Measurements from ENCODE around the gene DPP6.

The DPP6 gene

GRCh38 chr7:154296443-154296842 is 244.2 kb downstream of the DPP6 start:
- no peak overlapping the region for H3K27ac ChIP-seq (ENCODE audit: poor library complexity, severe bottlenecking)
- no peaks in the 10 kb centered on the region for H3K36me3 ChIP-seq (ENCODE audit: low read depth)
- no peaks in the 10 kb centered on the region for H3K4me1 ChIP-seq (ENCODE audit: insufficient read depth, poor library complexity, severe bottlenecking)
- no peak for ATAC-seq (ENCODE audit: low read depth)
- H3K9me3 ChIP-seq (ENCODE audit: severe bottlenecking): no peaks in the 10 kb centered on the region
- DNase-seq (ENCODE audit: low spot score): no peak
- TF ChIP-seq, protein P1, sequence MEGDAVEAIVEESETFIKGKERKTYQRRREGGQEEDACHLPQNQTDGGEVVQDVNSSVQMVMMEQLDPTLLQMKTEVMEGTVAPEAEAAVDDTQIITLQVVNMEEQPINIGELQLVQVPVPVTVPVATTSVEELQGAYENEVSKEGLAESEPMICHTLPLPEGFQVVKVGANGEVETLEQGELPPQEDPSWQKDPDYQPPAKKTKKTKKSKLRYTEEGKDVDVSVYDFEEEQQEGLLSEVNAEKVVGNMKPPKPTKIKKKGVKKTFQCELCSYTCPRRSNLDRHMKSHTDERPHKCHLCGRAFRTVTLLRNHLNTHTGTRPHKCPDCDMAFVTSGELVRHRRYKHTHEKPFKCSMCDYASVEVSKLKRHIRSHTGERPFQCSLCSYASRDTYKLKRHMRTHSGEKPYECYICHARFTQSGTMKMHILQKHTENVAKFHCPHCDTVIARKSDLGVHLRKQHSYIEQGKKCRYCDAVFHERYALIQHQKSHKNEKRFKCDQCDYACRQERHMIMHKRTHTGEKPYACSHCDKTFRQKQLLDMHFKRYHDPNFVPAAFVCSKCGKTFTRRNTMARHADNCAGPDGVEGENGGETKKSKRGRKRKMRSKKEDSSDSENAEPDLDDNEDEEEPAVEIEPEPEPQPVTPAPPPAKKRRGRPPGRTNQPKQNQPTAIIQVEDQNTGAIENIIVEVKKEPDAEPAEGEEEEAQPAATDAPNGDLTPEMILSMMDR (IDR thresholded peaks at IDR 0.05; ENCODE audit: poor library complexity, severe bottlenecking): no peak
- H3K4me3 ChIP-seq (ENCODE audit: severe bottlenecking): no peak overlapping the region
- no peaks in the 10 kb centered on the region for H3K27me3 ChIP-seq (ENCODE audit: insufficient read depth, poor library complexity, severe bottlenecking)

GRCh38 chr7:154299736-154300135 is 247.5 kb downstream of the DPP6 start:
- TF ChIP-seq, protein P1 (IDR thresholded peaks at IDR 0.05; ENCODE audit: poor library complexity, severe bottlenecking): no peak
- no peak overlapping the region for H3K27ac ChIP-seq (ENCODE audit: poor library complexity, severe bottlenecking)
- H3K9me3 ChIP-seq (ENCODE audit: severe bottlenecking): no peaks in the 10 kb centered on the region
- no peak for DNase-seq (ENCODE audit: low spot score)
- H3K36me3 ChIP-seq (ENCODE audit: low read depth): no peaks in the 10 kb centered on the region
- H3K27me3 ChIP-seq (ENCODE audit: insufficient read depth, poor library complexity, severe bottlenecking): no peaks in the 10 kb centered on the region
- ATAC-seq (ENCODE audit: low read depth): no peak
- H3K4me3 ChIP-seq (ENCODE audit: severe bottlenecking): no peak overlapping the region
- no peaks in the 10 kb centered on the region for H3K4me1 ChIP-seq (ENCODE audit: insufficient read depth, poor library complexity, severe bottlenecking)

- Histone ChIP-seq H3K27ac (ENCODE audit: poor library complexity, severe bottlenecking) (no peak overlapping the region), H3K27me3 (ENCODE audit: insufficient read depth, poor library complexity, severe bottlenecking) (no peaks in the 10 kb centered on the region), H3K36me3 (ENCODE audit: low read depth) (no peaks in the 10 kb centered on the region), H3K9me3 (ENCODE audit: severe bottlenecking) (no peaks in the 10 kb centered on the region), H3K4me1 (ENCODE audit: insufficient read depth, poor library complexity, severe bottlenecking) (no peaks in the 10 kb centered on the region), H3K4me3 (ENCODE audit: severe bottlenecking) (no peak overlapping the region)
- DNase-seq (ENCODE audit: low spot score): no peak
- no peak for ATAC-seq (ENCODE audit: low read depth)
- TF ChIP-seq, protein P1 (IDR thresholded peaks at IDR 0.05; ENCODE audit: poor library complexity, severe bottlenecking): no peak
Observed at GRCh38 chr7:154302380-154302779, 250.2 kb downstream of the DPP6 start.

DNA sequence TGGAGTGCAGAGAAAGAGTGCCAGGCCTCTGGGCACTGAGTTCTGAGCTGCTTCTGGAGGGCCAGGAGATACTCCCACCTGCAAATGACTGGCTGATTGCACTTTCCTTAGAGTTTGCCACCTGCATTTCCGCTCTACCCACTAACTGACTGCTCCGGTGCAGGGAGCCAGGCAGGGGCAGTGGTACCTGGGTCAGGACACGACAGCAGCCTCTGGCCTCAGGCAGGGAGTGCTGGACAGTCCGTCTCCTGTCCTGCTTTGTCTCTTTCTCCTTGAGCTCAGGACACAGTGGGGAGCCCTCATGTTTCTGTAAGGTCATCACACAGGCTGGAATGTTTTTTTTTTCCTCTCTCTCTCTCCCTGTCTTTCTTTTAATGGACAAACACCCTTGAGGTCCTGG is 252.0 kb downstream of the DPP6 start:
- ATAC-seq (ENCODE audit: low read depth) (no peak), DNase-seq (ENCODE audit: low spot score) (no peak)
- H3K9me3 ChIP-seq (ENCODE audit: severe bottlenecking): no peaks in the 10 kb centered on the region
- TF ChIP-seq, protein P1 (IDR thresholded peaks at IDR 0.05; ENCODE audit: poor library complexity, severe bottlenecking): no peak
- H3K36me3 ChIP-seq (ENCODE audit: low read depth): no peaks in the 10 kb centered on the region
- no peaks in the 10 kb centered on the region for H3K27me3 ChIP-seq (ENCODE audit: insufficient read depth, poor library complexity, severe bottlenecking)
- H3K4me1 ChIP-seq (ENCODE audit: insufficient read depth, poor library complexity, severe bottlenecking): no peaks in the 10 kb centered on the region
- no peak overlapping the region for H3K4me3 ChIP-seq (ENCODE audit: severe bottlenecking)
- H3K27ac ChIP-seq (ENCODE audit: poor library complexity, severe bottlenecking): no peak overlapping the region

- no peaks in the 10 kb centered on the region for H3K4me1 ChIP-seq (ENCODE audit: insufficient read depth, poor library complexity, severe bottlenecking)
- no peak overlapping the region for H3K4me3 ChIP-seq (ENCODE audit: severe bottlenecking)
- DNase-seq (ENCODE audit: low spot score) (no peak), ATAC-seq (ENCODE audit: low read depth) (no peak)
- H3K9me3 ChIP-seq (ENCODE audit: severe bottlenecking): no peaks in the 10 kb centered on the region
- H3K27ac ChIP-seq (ENCODE audit: poor library complexity, severe bottlenecking): no peak overlapping the region
- no peaks in the 10 kb centered on the region for H3K27me3 ChIP-seq (ENCODE audit: insufficient read depth, poor library complexity, severe bottlenecking)
- TF ChIP-seq, protein P1 (IDR thresholded peaks at IDR 0.05; ENCODE audit: poor library complexity, severe bottlenecking): no peak
- H3K36me3 ChIP-seq (ENCODE audit: low read depth): no peaks in the 10 kb centered on the region
Observed at GRCh38 chr7:154304740-154305700, 252.8 kb downstream of the DPP6 start.

Data from RWPE2 (cell line).